GM19395 (cell line): Measurements from ENCODE around the gene TMEM266.

Experiments
- ATAC-seq: cut with Tn5 transposase; IDR thresholded peaks from one replicate; pipeline ENCODE4 v1.9.1; 2021; ENCODE audit warnings: mild to moderate bottlenecking, moderate library complexity; ENCODE audit not compliant: unreplicated experiment

The TMEM266 gene

GRCh38 chr15:76161153-76162035, 101.6 kb downstream of the TMEM266 start:
- no peak for ATAC-seq

- ATAC-seq = no peak
These were observed 102.2 kb downstream of the TMEM266 start for GRCh38 chr15:76162036-76162398.

DNA sequence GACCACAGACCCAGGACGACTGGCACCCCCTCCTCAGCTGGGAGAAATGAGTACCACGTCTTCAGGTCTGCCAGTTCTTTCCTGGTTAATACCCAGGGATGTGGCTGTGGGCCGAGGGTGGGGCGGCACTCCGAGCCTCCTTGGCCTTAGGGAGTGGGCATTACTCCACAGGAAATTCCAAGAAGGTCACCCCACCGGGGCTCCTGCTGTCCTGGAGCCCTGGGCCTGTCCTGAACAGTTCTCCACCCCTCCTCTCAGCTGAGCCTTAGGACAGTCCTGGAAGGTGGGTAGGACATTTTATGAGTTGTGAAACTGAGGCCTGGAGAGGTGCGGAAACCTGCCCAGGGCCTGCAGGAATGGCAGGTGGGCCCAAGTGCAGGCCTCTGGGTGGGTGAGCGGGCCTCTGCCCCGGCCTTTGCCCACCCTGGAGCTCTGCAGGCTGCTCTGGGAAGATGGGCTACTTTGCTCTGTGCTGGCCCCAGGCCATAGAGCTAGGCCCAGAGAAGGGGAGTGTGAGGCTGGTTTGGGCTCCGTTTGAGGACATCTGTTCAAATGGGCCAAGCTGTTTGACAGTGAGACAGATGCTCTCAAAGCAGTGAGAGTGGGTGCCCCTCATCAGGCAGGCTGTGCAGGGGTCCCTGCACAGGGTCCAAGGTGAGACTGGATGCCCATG, 103.1 kb downstream of the TMEM266 start:
- ATAC-seq = no peak

- no peak for ATAC-seq
These were observed 103.9 kb downstream of the TMEM266 start for GRCh38 chr15:76163457-76164295.

- ATAC-seq = no peak
These were observed 104.8 kb downstream of the TMEM266 start for GRCh38 chr15:76164602-76165001.

DNA sequence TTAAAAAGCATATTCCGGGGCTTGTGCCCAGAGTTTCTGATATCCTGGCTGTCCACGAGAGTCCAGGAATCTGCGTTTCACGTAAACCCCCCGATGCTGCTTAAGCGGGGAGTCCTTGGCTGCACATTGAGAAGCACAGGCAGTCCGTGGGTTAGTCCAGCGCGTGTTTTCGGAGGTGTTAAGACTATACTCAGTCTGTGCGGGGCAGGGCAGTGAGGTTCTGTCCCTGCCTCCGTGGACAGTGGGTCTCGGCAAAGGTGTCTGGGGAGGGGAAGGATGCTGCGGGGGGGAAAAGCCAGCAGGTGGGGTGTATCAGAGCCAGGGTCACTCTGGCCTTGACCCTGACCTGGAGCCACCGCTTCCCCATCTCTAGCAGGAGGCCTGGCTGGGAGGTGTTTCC, 106.2 kb downstream of the TMEM266 start:
- ATAC-seq = no peak

GRCh38 chr15:76168237-76168984, 108.6 kb downstream of the TMEM266 start:
- ATAC-seq = no peak

GRCh38 chr15:76169018-76169417, 109.2 kb downstream of the TMEM266 start:
- ATAC-seq = no peak

GRCh38 chr15:76169911-76170800, 110.4 kb downstream of the TMEM266 start:
- no peak for ATAC-seq

DNA sequence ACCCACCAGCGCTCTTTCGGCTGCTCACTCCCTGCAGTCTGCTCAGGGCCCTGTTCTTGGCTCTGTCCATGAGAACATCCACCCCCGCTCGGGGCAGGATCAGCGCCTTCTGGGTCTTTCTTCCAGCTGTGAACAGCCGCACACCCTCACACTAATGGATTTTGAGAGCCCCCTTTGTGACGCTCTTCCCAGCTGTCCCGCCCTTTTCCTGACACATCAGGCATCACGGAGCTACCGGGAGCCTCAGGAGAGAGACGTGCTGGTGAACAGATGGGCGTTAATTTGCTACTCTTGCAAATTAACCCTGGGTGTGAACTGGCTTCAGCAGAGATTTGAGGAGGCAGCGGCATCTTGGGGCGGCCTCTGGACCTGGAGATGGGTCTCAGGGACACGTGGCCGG, 113.0 kb downstream of the TMEM266 start:
- no peak for ATAC-seq

GRCh38 chr15:76173317-76173834, 113.6 kb downstream of the TMEM266 start:
- ATAC-seq = no peak

- ATAC-seq = no peak
These were observed 114.9 kb downstream of the TMEM266 start for GRCh38 chr15:76174654-76175053.

DNA sequence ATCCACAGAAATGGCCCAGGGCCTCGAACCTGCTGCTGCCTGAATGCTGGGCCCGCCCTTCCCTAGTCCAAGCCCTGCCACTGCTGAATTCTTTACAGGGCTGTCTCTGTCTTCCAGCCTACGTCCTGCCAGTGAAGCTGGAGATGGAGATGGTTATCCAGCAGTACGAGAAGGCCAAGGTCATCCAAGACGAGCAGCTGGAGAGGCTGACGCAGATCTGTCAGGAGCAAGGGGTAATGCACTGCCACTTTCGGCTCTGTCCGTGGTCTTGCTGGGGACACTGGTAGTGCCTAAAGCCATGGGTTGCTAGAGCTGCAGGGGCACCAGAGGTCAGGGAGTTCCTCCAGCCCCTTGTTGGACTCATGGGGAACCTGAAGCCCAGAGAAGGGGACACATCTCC, 115.7 kb downstream of the TMEM266 start:
- ATAC-seq = no peak

DNA sequence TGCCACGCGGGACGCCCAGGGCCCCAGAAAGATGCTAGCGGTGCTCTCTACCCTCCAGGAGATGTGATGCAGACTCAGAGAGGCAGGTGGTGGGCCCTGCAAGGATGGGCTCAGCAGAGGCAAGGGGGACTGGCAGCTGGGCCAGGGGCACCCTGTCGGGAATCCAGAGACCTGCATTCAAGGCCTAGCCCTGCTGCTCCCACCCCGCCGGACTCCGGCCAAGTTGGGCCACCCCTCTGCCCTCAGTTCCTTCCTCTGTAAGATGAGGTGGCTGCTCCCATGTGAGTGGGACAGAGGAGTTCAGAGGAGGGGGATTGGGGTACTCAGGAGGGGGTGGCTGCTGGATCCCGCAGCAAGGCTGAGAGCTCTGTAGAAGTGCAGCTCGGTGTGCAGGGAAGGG, 116.3 kb downstream of the TMEM266 start:
- ATAC-seq = no peak

DNA sequence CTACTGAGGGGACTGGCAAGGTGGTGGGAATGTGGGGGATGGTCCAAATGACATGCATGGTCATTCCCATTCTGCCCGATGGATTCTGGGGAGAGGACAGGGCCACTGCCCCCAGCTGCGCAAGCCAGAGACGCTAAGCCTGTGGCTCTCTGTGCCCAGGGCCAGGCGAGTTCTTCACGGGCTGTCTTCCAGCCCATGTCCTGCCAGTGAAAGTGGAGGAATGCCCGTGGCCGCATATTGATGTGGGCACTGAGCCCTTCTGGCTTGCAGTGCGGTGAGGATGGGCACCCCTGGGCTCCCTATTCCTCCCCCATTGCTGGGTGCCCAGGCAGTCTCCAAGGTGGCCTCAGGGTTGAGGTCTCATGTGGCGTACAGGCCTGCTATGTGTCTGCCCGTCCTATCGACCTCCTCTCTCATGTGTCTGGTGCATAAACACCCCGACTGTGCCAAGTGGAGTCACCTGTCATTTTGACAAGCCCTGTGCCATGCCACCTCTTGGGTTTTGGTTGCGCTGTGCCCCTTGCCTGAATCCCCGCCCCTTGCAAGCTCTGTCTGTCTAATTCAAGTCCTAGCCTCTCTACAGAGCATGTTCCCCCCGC, 116.8 kb downstream of the TMEM266 start:
- no peak for ATAC-seq

DNA sequence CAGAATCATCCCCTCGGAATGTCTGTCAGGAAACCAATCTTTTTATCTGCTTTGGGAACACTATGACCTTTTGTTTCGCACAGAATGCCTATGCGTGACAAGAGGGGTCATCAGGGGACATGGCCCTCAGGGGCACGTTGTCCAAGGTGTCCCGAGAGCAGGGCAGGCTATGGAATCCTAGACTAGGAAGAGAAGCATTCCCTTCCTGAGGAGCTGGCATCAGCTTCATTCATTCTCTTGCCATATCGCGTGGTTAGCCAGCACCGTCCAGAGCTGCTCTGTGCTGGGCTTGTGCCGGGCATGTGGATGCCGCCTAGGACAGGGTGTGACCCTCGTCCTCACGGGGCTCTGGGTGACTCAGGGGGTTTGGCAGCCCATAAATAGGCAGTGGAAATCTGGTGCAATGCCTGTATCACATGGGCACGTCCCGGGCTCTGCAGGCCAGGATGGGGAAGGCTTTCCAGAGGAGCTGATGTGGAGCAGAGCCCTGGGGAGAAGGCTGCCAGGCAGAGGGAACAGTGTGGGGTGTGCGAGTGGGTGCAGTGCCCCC, 117.8 kb downstream of the TMEM266 start:
- ATAC-seq = no peak

- ATAC-seq = no peak
These were observed 118.7 kb downstream of the TMEM266 start for GRCh38 chr15:76178296-76179000.

GRCh38 chr15:76179023-76179422, 119.2 kb downstream of the TMEM266 start:
- no peak for ATAC-seq
